ENCODE measurements around the gene RMND1. TPM values are rescaled to one million over a fixed set of nuclear protein-coding genes. Genes with fewer than 3 reads are reported as not detected.

RMND1 gene
- total RNA-seq, 1 donor from 2014 or later = 44.0 TPM

GRCh38 chr6:151432651-151433050 is 19.3 kb downstream of the RMND1 start:
- Histone ChIP-seq H3K27me3 (no peaks in the 10 kb centered on the region), H3K36me3 (peaks cover 14% of the 10 kb centered on the region), H3K4me3 (no peak overlapping the region), H4K20me1 (ENCODE audit: low read depth) (peaks cover 9% of the 10 kb centered on the region), H3K9me3 (ENCODE audit: low read depth) (no peaks in the 10 kb centered on the region), H3K9ac (no peak overlapping the region), H2AFZ (replicated peaks) (no peak overlapping the region), H3F3A (ENCODE audit: low read depth) (peaks cover 13% of the 10 kb centered on the region), H3K4me2 (no peak overlapping the region), H3K79me2 (ENCODE audit: low read depth) (peaks cover 27% of the 10 kb centered on the region), H3K4me1 (peaks cover 13% of the 10 kb centered on the region), H3K27ac (peak overlapping the region; percentile 53)
- no peak overlapping the region for H3K4me3 Mint-ChIP-seq
- H3K9me3 Mint-ChIP-seq = no peaks in the 10 kb centered on the region
- peaks cover 13% of the 10 kb centered on the region for H3K36me3 Mint-ChIP-seq
- TF ChIP-seq EZH2phosphoT487 (IDR thresholded peaks at IDR 0.05) (no peak), EZH2 (IDR thresholded peaks at IDR 0.05) (no peak)
- TF ChIP-seq, protein P1, sequence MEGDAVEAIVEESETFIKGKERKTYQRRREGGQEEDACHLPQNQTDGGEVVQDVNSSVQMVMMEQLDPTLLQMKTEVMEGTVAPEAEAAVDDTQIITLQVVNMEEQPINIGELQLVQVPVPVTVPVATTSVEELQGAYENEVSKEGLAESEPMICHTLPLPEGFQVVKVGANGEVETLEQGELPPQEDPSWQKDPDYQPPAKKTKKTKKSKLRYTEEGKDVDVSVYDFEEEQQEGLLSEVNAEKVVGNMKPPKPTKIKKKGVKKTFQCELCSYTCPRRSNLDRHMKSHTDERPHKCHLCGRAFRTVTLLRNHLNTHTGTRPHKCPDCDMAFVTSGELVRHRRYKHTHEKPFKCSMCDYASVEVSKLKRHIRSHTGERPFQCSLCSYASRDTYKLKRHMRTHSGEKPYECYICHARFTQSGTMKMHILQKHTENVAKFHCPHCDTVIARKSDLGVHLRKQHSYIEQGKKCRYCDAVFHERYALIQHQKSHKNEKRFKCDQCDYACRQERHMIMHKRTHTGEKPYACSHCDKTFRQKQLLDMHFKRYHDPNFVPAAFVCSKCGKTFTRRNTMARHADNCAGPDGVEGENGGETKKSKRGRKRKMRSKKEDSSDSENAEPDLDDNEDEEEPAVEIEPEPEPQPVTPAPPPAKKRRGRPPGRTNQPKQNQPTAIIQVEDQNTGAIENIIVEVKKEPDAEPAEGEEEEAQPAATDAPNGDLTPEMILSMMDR (IDR thresholded peaks at IDR 0.05) = no peak
- H3K4me1 Mint-ChIP-seq = peaks cover 9% of the 10 kb centered on the region
- no peaks in the 10 kb centered on the region for H3K27me3 Mint-ChIP-seq (ENCODE audit: insufficient read depth, low read depth)
- no peak overlapping the region for H3K27ac Mint-ChIP-seq
- DNase-seq (ENCODE audit: low spot score) = no peak

GRCh38 chr6:151431337-151431736 is 20.6 kb downstream of the RMND1 start:
- H3K9ac ChIP-seq = no peak overlapping the region
- peaks cover 4% of the 10 kb centered on the region for H4K20me1 ChIP-seq (ENCODE audit: low read depth)
- no peak overlapping the region for H3K4me3 ChIP-seq
- no peak overlapping the region for H2AFZ ChIP-seq (replicated peaks)
- H3K79me2 ChIP-seq (ENCODE audit: low read depth) = peaks cover 14% of the 10 kb centered on the region
- H3K4me2 ChIP-seq = peak overlapping the region; percentile 58
- H3K9me3 ChIP-seq (ENCODE audit: low read depth) = no peaks in the 10 kb centered on the region
- H3K36me3 ChIP-seq = peaks cover 14% of the 10 kb centered on the region
- H3K27ac Mint-ChIP-seq = peak overlapping the region; percentile 0
- H3K4me1 ChIP-seq = peaks cover 13% of the 10 kb centered on the region
- peaks cover 8% of the 10 kb centered on the region for H3K36me3 Mint-ChIP-seq
- no peaks in the 10 kb centered on the region for H3K27me3 ChIP-seq
- peak overlapping the region; percentile 71 for H3K27ac ChIP-seq
- H3F3A ChIP-seq (ENCODE audit: low read depth) = peaks cover 13% of the 10 kb centered on the region
- no peaks in the 10 kb centered on the region for H3K27me3 Mint-ChIP-seq (ENCODE audit: insufficient read depth, low read depth)
- peak; percentile 68 for DNase-seq (ENCODE audit: low spot score)
- TF ChIP-seq, protein P1 (IDR thresholded peaks at IDR 0.05) = no peak
- TF ChIP-seq EZH2 (IDR thresholded peaks at IDR 0.05) (no peak), EZH2phosphoT487 (IDR thresholded peaks at IDR 0.05) (no peak)
- no peak overlapping the region for H3K4me3 Mint-ChIP-seq
- no peaks in the 10 kb centered on the region for H3K9me3 Mint-ChIP-seq
- peaks cover 9% of the 10 kb centered on the region for H3K4me1 Mint-ChIP-seq

DNA sequence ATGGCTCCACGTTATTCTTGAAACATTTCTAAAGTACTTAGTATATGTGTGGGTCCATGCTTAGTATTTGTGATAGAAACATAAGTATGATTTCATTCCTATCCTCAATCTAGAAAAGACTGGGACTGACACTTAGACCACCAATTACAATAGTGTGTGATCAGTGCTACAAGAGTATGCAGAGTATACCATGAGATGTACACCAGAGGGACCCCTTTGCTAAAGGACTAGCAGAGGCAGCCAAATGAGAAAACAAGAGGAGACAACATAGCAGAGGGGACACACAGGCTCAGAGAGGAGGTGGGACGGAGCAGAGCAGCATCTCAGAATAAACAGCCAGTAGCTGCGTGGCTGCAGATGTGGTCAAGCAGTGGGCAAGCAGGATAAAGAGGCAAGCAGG is 21.0 kb downstream of the RMND1 start:
- peaks cover 12% of the 10 kb centered on the region for H3K36me3 Mint-ChIP-seq
- TF ChIP-seq, protein P1 (IDR thresholded peaks at IDR 0.05) = peak; percentile 54
- no peak for TF ChIP-seq EZH2 (IDR thresholded peaks at IDR 0.05)
- Histone ChIP-seq H4K20me1 (ENCODE audit: low read depth) (peaks cover 3% of the 10 kb centered on the region), H3K9me3 (ENCODE audit: low read depth) (no peaks in the 10 kb centered on the region), H3K79me2 (ENCODE audit: low read depth) (peaks cover 9% of the 10 kb centered on the region), H3F3A (ENCODE audit: low read depth) (peaks cover 13% of the 10 kb centered on the region), H2AFZ (replicated peaks) (no peak overlapping the region), H3K27ac (peak overlapping the region; percentile 71), H3K27me3 (no peaks in the 10 kb centered on the region), H3K36me3 (peaks cover 14% of the 10 kb centered on the region), H3K4me1 (peaks cover 13% of the 10 kb centered on the region), H3K9ac (no peak overlapping the region), H3K4me3 (no peak overlapping the region), H3K4me2 (peak overlapping the region; percentile 58)
- H3K27me3 Mint-ChIP-seq (ENCODE audit: insufficient read depth, low read depth) = no peaks in the 10 kb centered on the region
- DNase-seq (ENCODE audit: low spot score) = peak; percentile 75
- peaks cover 9% of the 10 kb centered on the region for H3K4me1 Mint-ChIP-seq
- no peak overlapping the region for H3K4me3 Mint-ChIP-seq
- no peaks in the 10 kb centered on the region for H3K9me3 Mint-ChIP-seq
- H3K27ac Mint-ChIP-seq = peak overlapping the region; percentile 0

All from neural progenitor cell (in vitro differentiated cells).